ENCODE measurements around the gene SLC38A6.

- TF ChIP-seq CTCF (IDR thresholded peaks at IDR 0.05; ENCODE audit: control extremely low read depth in 1 of 3, insufficient read depth in 1 of 3, low read depth in 1 of 3, low read length in 3 of 3) (no peak), JUN (IDR thresholded peaks at IDR 0.05; ENCODE audit: low read depth, low read length) (no peak), YY1 (IDR thresholded peaks at IDR 0.05; ENCODE audit: low read depth, low read length) (no peak), ATF3 (IDR thresholded peaks at IDR 0.05; ENCODE audit: insufficient read depth, low read depth, low read length) (no peak), USF2 (IDR thresholded peaks at IDR 0.05; ENCODE audit: low read length) (no peak), POLR2A (IDR thresholded peaks at IDR 0.05; ENCODE audit: control extremely low read depth in 1 of 2, low read depth in 2 of 2, low read length in 2 of 2) (no peak), ZNF274 (IDR thresholded peaks at IDR 0.05; ENCODE audit: borderline replicate concordance, extremely low read depth, low read length) (no peak)
Observed at GRCh38 chr14:60943637-60944032, 37.4 kb upstream of the SLC38A6 start.
